Neural cell (in vitro differentiated cells): ENCODE measurements around the gene SURF1. TPM values are rescaled to one million over a fixed set of nuclear protein-coding genes. Genes with fewer than 3 reads are reported as not detected.

Experiments
- H2AFZ ChIP-seq: fragments of 200-600, 300-800 bp; sonication (generic), shearing (Covaris generic); 2 replicates; pipeline ENCODE4 v1.6.0; 2014; ENCODE audit warnings: low read depth, mild to moderate bottlenecking, antibody characterized with exemption, low read length, moderate library complexity
- H3F3A ChIP-seq: fragments of 200-600 bp; shearing (Covaris generic); 2 replicates; pipeline ENCODE4 v1.6.1; 2016; ENCODE audit warnings: mild to moderate bottlenecking, moderate library complexity, mixed read lengths, antibody characterized with exemption, low read length; ENCODE audit not compliant: insufficient read depth, poor library complexity, severe bottlenecking
- H3K27ac ChIP-seq: fragments of 200-600, 300-800 bp; sonication (generic), shearing (Covaris generic); 2 replicates; pipeline ENCODE4 v1.5.1; 2014; ENCODE audit warnings: mild to moderate bottlenecking, low read length, moderate library complexity
- H3K27me3 ChIP-seq: fragments of 300-800, 200-600 bp; sonication (generic), shearing (Covaris generic); 2 replicates; pipeline ENCODE4 v1.6.0; 2014; ENCODE audit warnings: mild to moderate bottlenecking, low read depth, low read length, moderate library complexity; ENCODE audit not compliant: insufficient read depth
- H3K36me3 ChIP-seq: fragments of 300-800, 200-600 bp; sonication (generic), shearing (Covaris generic); 2 replicates; pipeline ENCODE4 v1.5.1; 2014; ENCODE audit warnings: mild to moderate bottlenecking, antibody characterized with exemption, low read length, moderate library complexity; ENCODE audit not compliant: insufficient read depth
- H3K4me2 ChIP-seq: fragments of 300-800, 200-600 bp; sonication (generic), shearing (Covaris generic); 2 replicates; pipeline ENCODE4 v1.6.0; 2014; ENCODE audit warnings: mild to moderate bottlenecking, low read length
- H3K4me3 ChIP-seq: fragments of 300-800, 200-600 bp; sonication (generic), shearing (Covaris generic); 2 replicates; pipeline ENCODE4 v1.5.1; 2014; ENCODE audit warnings: mild to moderate bottlenecking, low read length, moderate library complexity
- H3K79me2 ChIP-seq: fragments of 200-600 bp; shearing (Covaris generic); replicated peaks from 2 replicates; pipeline ENCODE4 v1.6.0; 2014; ENCODE audit warnings: mild to moderate bottlenecking, low read length, moderate library complexity; ENCODE audit not compliant: insufficient read depth
- H3K9ac ChIP-seq: fragments of 300-800, 200-600 bp; sonication (generic), shearing (Covaris generic); 2 replicates; pipeline ENCODE4 v1.6.1; 2016; ENCODE audit warnings: mild to moderate bottlenecking, low read length, mixed read lengths
- H3K9me2 ChIP-seq: fragments of 200-600 bp; shearing (Covaris generic); 2 replicates; pipeline ENCODE4 v1.6.1; 2016; ENCODE audit warnings: mild to moderate bottlenecking, low read length, mixed read lengths; ENCODE audit not compliant: insufficient read depth
- H3K9me3 ChIP-seq: fragments of 200-600, 300-800 bp; sonication (generic), shearing (Covaris generic); 2 replicates; pipeline ENCODE4 v1.6.1; 2016; ENCODE audit warnings: mild to moderate bottlenecking, mixed run types, low read length, moderate library complexity, mixed read lengths
- H4K20me1 ChIP-seq: fragments of 200-600 bp; shearing (Covaris generic); 2 replicates; pipeline ENCODE4 v1.6.1; 2016; ENCODE audit warnings: mild to moderate bottlenecking, mixed run types; ENCODE audit not compliant: insufficient read depth
- EP300 ChIP-seq: fragments of 450-650 bp; conservative IDR thresholded peaks from 2 replicates; pipeline ENCODE4 v1.6.1; 2014; ENCODE audit warnings: antibody characterized with exemption, mild to moderate bottlenecking, moderate library complexity; ENCODE audit not compliant: poor library complexity, severe bottlenecking
- EZH2 ChIP-seq: fragments of 200-600, 300-800 bp; shearing (Covaris generic), sonication (generic); IDR thresholded peaks from 2 replicates; pipeline ENCODE4 v1.6.1; 2014; ENCODE audit warnings: antibody characterized with exemption, low read length, borderline replicate concordance, mild to moderate bottlenecking; ENCODE audit not compliant: insufficient read depth, poor library complexity, severe bottlenecking
- MXI1 ChIP-seq: fragments of 450-650 bp; conservative IDR thresholded peaks from 2 replicates; pipeline ENCODE4 v1.6.1; 2014; ENCODE audit warnings: antibody characterized with exemption, mild to moderate bottlenecking; ENCODE audit not compliant: poor library complexity, severe bottlenecking
- POLR2AphosphoS5 ChIP-seq: IDR thresholded peaks from 2 replicates; pipeline ENCODE4 v1.6.1; 2012
- RAD21 ChIP-seq: fragments of 450-650 bp; conservative IDR thresholded peaks from 2 replicates; pipeline ENCODE4 v1.6.1; 2014; ENCODE audit warnings: antibody characterized with exemption, mild to moderate bottlenecking, moderate library complexity
- SMC3 ChIP-seq: fragments of 450-650 bp; conservative IDR thresholded peaks from 2 replicates; pipeline ENCODE4 v1.6.1; 2014; ENCODE audit warnings: antibody characterized with exemption, mild to moderate bottlenecking, moderate library complexity; ENCODE audit not compliant: poor library complexity
- TAF1 ChIP-seq: IDR thresholded peaks from 2 replicates; pipeline ENCODE4 v1.6.1; 2012; ENCODE audit warnings: low read depth
- polyA plus RNA-seq: library from polyadenylated mRNA; depleted of rRNA; stranded (reverse); fragments of >200 nt; gene quantifications from 2 replicates; pipeline ENCODE4 v1.2.3, GENCODE V29; 2014
- TF ChIP-seq, protein P1 (sequence below): IDR thresholded peaks from 2 replicates; pipeline ENCODE4 v1.6.1; 2012; ENCODE audit warnings: borderline replicate concordance
- TF ChIP-seq, protein P2 (sequence below): fragments of 450-650 bp; IDR thresholded peaks from 2 replicates; pipeline ENCODE4 v1.5.1; 2014; ENCODE audit warnings: antibody characterized with exemption, mild to moderate bottlenecking, moderate library complexity; ENCODE audit not compliant: poor library complexity, severe bottlenecking

The SURF1 gene
- polyA plus RNA-seq, 1 donor from 2014 or later = 32.3 TPM

DNA sequence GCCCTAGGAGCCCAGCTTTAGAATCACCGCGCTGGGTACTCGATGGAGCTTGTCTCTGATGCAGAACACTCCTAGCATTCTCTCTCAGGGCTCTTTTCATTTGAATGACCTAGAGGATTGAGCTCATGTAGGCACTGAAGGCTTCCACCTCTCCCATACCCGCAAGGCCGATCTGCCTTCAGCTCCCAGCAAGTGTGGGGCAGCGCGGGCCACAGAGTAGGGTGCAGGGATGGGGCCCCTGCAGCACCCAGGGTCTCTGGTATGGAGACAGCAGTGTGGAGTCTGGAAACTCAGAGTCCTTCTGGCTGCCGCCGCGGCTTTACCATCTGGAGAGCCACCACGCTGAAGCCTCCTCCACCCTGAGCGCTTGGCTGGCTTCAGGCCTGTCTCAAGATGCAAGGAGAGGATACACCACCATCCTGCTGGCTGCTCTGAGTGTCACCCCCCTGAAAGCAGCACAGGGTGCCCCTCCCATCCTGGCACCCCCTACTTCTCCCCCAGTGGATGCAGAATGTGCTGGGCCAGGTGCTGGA is 32.8 kb upstream of the SURF1 start:
- H3K27ac ChIP-seq = no peak overlapping the region

DNA sequence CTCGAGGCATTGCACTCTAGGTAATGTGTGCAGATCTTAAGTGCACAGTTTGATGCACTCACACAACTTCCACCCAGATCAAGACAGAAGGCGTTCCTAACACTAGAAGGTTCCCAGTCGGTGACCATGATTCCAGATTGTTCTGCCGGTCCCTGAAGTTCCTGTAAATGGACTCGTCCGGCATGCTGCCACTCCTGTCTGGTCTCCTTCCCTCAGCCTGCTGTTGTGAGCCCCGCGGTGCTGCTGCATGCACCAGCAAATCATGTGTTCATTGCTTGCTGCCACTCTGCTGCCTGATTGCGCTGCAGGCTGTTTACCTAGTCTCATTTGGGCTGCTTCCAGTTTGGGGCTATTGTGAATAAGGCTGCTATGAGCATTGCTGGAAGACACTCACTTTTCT is 31.4 kb upstream of the SURF1 start:
- Histone ChIP-seq H3K36me3 (no peaks in the 10 kb centered on the region), H3K79me2 (no peaks in the 10 kb centered on the region), H3K9me2 (no peaks in the 10 kb centered on the region), H3K27me3 (no peaks in the 10 kb centered on the region), H2AFZ (no peak overlapping the region), H3K27ac (no peak overlapping the region), H3K4me2 (no peak overlapping the region), H3K9ac (no peak overlapping the region), H3K4me3 (no peak overlapping the region), H3K9me3 (no peaks in the 10 kb centered on the region), H3F3A (no peaks in the 10 kb centered on the region), H4K20me1 (no peaks in the 10 kb centered on the region)
- TF ChIP-seq TAF1 (no peak), RAD21 (no peak), EZH2 (no peak), SMC3 (no peak), EP300 (no peak), MXI1 (no peak), POLR2AphosphoS5 (no peak)
- TF ChIP-seq, protein P1, sequence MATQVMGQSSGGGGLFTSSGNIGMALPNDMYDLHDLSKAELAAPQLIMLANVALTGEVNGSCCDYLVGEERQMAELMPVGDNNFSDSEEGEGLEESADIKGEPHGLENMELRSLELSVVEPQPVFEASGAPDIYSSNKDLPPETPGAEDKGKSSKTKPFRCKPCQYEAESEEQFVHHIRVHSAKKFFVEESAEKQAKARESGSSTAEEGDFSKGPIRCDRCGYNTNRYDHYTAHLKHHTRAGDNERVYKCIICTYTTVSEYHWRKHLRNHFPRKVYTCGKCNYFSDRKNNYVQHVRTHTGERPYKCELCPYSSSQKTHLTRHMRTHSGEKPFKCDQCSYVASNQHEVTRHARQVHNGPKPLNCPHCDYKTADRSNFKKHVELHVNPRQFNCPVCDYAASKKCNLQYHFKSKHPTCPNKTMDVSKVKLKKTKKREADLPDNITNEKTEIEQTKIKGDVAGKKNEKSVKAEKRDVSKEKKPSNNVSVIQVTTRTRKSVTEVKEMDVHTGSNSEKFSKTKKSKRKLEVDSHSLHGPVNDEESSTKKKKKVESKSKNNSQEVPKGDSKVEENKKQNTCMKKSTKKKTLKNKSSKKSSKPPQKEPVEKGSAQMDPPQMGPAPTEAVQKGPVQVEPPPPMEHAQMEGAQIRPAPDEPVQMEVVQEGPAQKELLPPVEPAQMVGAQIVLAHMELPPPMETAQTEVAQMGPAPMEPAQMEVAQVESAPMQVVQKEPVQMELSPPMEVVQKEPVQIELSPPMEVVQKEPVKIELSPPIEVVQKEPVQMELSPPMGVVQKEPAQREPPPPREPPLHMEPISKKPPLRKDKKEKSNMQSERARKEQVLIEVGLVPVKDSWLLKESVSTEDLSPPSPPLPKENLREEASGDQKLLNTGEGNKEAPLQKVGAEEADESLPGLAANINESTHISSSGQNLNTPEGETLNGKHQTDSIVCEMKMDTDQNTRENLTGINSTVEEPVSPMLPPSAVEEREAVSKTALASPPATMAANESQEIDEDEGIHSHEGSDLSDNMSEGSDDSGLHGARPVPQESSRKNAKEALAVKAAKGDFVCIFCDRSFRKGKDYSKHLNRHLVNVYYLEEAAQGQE = no peak
- TF ChIP-seq, protein P2, sequence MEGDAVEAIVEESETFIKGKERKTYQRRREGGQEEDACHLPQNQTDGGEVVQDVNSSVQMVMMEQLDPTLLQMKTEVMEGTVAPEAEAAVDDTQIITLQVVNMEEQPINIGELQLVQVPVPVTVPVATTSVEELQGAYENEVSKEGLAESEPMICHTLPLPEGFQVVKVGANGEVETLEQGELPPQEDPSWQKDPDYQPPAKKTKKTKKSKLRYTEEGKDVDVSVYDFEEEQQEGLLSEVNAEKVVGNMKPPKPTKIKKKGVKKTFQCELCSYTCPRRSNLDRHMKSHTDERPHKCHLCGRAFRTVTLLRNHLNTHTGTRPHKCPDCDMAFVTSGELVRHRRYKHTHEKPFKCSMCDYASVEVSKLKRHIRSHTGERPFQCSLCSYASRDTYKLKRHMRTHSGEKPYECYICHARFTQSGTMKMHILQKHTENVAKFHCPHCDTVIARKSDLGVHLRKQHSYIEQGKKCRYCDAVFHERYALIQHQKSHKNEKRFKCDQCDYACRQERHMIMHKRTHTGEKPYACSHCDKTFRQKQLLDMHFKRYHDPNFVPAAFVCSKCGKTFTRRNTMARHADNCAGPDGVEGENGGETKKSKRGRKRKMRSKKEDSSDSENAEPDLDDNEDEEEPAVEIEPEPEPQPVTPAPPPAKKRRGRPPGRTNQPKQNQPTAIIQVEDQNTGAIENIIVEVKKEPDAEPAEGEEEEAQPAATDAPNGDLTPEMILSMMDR = no peak

More for the DNA sequence above, 32.8 kb upstream of the SURF1 start:
- Histone ChIP-seq H3K9me2 (no peaks in the 10 kb centered on the region), H3K9ac (no peak overlapping the region), H4K20me1 (no peaks in the 10 kb centered on the region), H3K4me3 (no peak overlapping the region), H2AFZ (no peak overlapping the region), H3K9me3 (no peaks in the 10 kb centered on the region), H3K79me2 (no peaks in the 10 kb centered on the region), H3K27me3 (no peaks in the 10 kb centered on the region), H3K36me3 (no peaks in the 10 kb centered on the region), H3K4me2 (no peak overlapping the region), H3F3A (no peaks in the 10 kb centered on the region)
- TF ChIP-seq, protein P1 = no peak
- TF ChIP-seq SMC3 (no peak), MXI1 (no peak), EZH2 (no peak)
- TF ChIP-seq, protein P2 = no peak
